ENCODE measurements around the gene PSG5. TPM values are rescaled to one million over a fixed set of nuclear protein-coding genes. Genes with fewer than 3 reads are reported as not detected.
"Not testable (repeated sequence)": the region's sequence is repeated elsewhere in the genome, so short reads cannot be mapped to it uniquely, and the experiment has no call there.

The PSG5 gene
- total RNA-seq, 1 experiment from 2014 or later: not detected

GRCh38 chr19:43221891-43222290, 35.6 kb upstream of the PSG5 start:
- H4K5ac ChIP-seq (ENCODE audit: insufficient read length, low read depth, low read length); H3K27me3 Mint-ChIP-seq (ENCODE audit: low read depth); H4K8ac ChIP-seq (replicated peaks; ENCODE audit: insufficient read length, low read depth, low read length); H3K79me2 ChIP-seq (ENCODE audit: insufficient read depth, low read length); H3K27ac Mint-ChIP-seq; H3K23me2 ChIP-seq (ENCODE audit: insufficient read length, low read depth, low read length, poor library complexity, severe bottlenecking); H2AK5ac ChIP-seq (ENCODE audit: insufficient read length, low read length); H2BK12ac ChIP-seq (ENCODE audit: insufficient read length, low read depth, low read length); H2AFZ ChIP-seq (ENCODE audit: low read length); H2BK5ac ChIP-seq (ENCODE audit: insufficient read length, low read length); H2BK15ac ChIP-seq (ENCODE audit: low read depth, low read length); H3K27me3 ChIP-seq (ENCODE audit: insufficient read depth, low read length); H3K4me1 ChIP-seq (ENCODE audit: insufficient read depth, low read length); H3K23ac ChIP-seq (ENCODE audit: insufficient read length, low read depth, low read length); H3K18ac ChIP-seq (ENCODE audit: insufficient read length, low read depth, low read length); H3K36me3 Mint-ChIP-seq (ENCODE audit: insufficient read depth in 1 of 3, low read depth in 3 of 3); H2BK20ac ChIP-seq (ENCODE audit: low read depth, low read length, poor library complexity, severe bottlenecking); H4K20me1 ChIP-seq (ENCODE audit: control insufficient read depth, insufficient read depth, insufficient read length); H3K9ac ChIP-seq (ENCODE audit: extremely low read depth, insufficient read length, low read length); H3K4me1 Mint-ChIP-seq; H3K4me2 ChIP-seq (ENCODE audit: insufficient read depth, insufficient read length, low read length); H3K79me1 ChIP-seq (ENCODE audit: insufficient read depth, low read depth, low read length, poor library complexity, severe bottlenecking); DNase-seq; H3K27ac ChIP-seq (ENCODE audit: insufficient read length, low read depth, low read length); H3K56ac ChIP-seq (ENCODE audit: insufficient read length, low read depth, low read length); H2BK120ac ChIP-seq (ENCODE audit: low read depth, low read length, poor library complexity, severe bottlenecking); H3K4me3 Mint-ChIP-seq; H3T11ph ChIP-seq (ENCODE audit: low read length); H3K14ac ChIP-seq (ENCODE audit: insufficient read depth, low read length); H4K91ac ChIP-seq (ENCODE audit: insufficient read length, low read depth, low read length); H3K4ac ChIP-seq (ENCODE audit: low read depth, low read length): not testable (repeated sequence)
- H3K9me3 Mint-ChIP-seq: peaks cover 52 to 63% of the 10 kb centered on the region in 2 experiments
- no CpG with 5 or more reads among the region's 22 CpGs for WGBS (ENCODE audit: extremely low coverage, insufficient read length, low lambda C conversion rate)
- peaks cover 16% of the 10 kb centered on the region for H3K9me3 ChIP-seq (ENCODE audit: control insufficient read depth, low read depth, low read length)

- not testable (repeated sequence) for H3K4ac ChIP-seq (ENCODE audit: low read depth, low read length); H2BK12ac ChIP-seq (ENCODE audit: insufficient read length, low read depth, low read length); H2BK120ac ChIP-seq (ENCODE audit: low read depth, low read length, poor library complexity, severe bottlenecking); H3K4me1 ChIP-seq (ENCODE audit: insufficient read depth, low read length); H4K20me1 ChIP-seq (ENCODE audit: control insufficient read depth, insufficient read depth, insufficient read length); H2BK20ac ChIP-seq (ENCODE audit: low read depth, low read length, poor library complexity, severe bottlenecking); H3K27me3 ChIP-seq (ENCODE audit: insufficient read depth, low read length); H3K9me3 ChIP-seq (ENCODE audit: control insufficient read depth, low read depth, low read length); H3K56ac ChIP-seq (ENCODE audit: insufficient read length, low read depth, low read length); H3K9ac ChIP-seq (ENCODE audit: extremely low read depth, insufficient read length, low read length); H3K27ac ChIP-seq (ENCODE audit: insufficient read length, low read depth, low read length); H4K91ac ChIP-seq (ENCODE audit: insufficient read length, low read depth, low read length); H2BK5ac ChIP-seq (ENCODE audit: insufficient read length, low read length); H3T11ph ChIP-seq (ENCODE audit: low read length); H3K23me2 ChIP-seq (ENCODE audit: insufficient read length, low read depth, low read length, poor library complexity, severe bottlenecking); H3K27ac Mint-ChIP-seq; H3K23ac ChIP-seq (ENCODE audit: insufficient read length, low read depth, low read length); DNase-seq; H3K4me2 ChIP-seq (ENCODE audit: insufficient read depth, insufficient read length, low read length); H4K5ac ChIP-seq (ENCODE audit: insufficient read length, low read depth, low read length); H3K79me2 ChIP-seq (ENCODE audit: insufficient read depth, low read length); H3K36me3 Mint-ChIP-seq (ENCODE audit: insufficient read depth in 1 of 3, low read depth in 3 of 3); H2AK5ac ChIP-seq (ENCODE audit: insufficient read length, low read length); H3K79me1 ChIP-seq (ENCODE audit: insufficient read depth, low read depth, low read length, poor library complexity, severe bottlenecking); H4K8ac ChIP-seq (replicated peaks; ENCODE audit: insufficient read length, low read depth, low read length); H2AFZ ChIP-seq (ENCODE audit: low read length); H2BK15ac ChIP-seq (ENCODE audit: low read depth, low read length); H3K14ac ChIP-seq (ENCODE audit: insufficient read depth, low read length); H3K4me1 Mint-ChIP-seq; H3K18ac ChIP-seq (ENCODE audit: insufficient read length, low read depth, low read length); H3K27me3 Mint-ChIP-seq (ENCODE audit: low read depth); H3K4me3 Mint-ChIP-seq
- peaks cover 50 to 62% of the 10 kb centered on the region in 2 experiments for H3K9me3 Mint-ChIP-seq
- WGBS (ENCODE audit: extremely low coverage, insufficient read length, low lambda C conversion rate): no CpG with 5 or more reads among the region's 4 CpGs
Observed at GRCh38 chr19:43219136-43219535, 32.8 kb upstream of the PSG5 start.

Measured in H9 (cell line).